Adrenal gland (tissue), 12 donors: ENCODE measurements around the gene INHBB. TPM values are rescaled to one million over a fixed set of nuclear protein-coding genes. Genes with fewer than 3 reads are reported as not detected.

Experiments
- DNase-seq, 7 donors: peaks; one replicate each; pipeline ENCODE4 v3.0.0-alpha.2; 2019 to 2020
- H3K27ac ChIP-seq, 5 donors: fragments of 200-600 bp; sonication (generic) in 4 of 5; 1 replicate in 3 of 5; 2 replicates in 2 of 5; pipeline versions ENCODE4 v1.5.1 to v1.8.0; 2016 to 2020; ENCODE audit warnings: mild to moderate bottlenecking in 1 of 5
- H3K27me3 ChIP-seq: fragments of 200-600 bp; 2 replicates; pipeline ENCODE4 v1.8.0; 2021
- H3K36me3 ChIP-seq, 2 donors: fragments of 200-600 bp; replicated peaks in 1 of 2; 1 replicate in 1 of 2; 2 replicates in 1 of 2; pipeline versions ENCODE4 v1.5.1 to v1.8.0; 2018 to 2022
- H3K4me1 ChIP-seq, 2 donors: fragments of 200-600 bp; replicated peaks in 1 of 2; 1 replicate in 1 of 2; 2 replicates in 1 of 2; pipeline versions ENCODE4 v1.5.1 to v1.8.0; 2018 to 2021
- H3K4me3 ChIP-seq, 4 donors: fragments of 200-600 bp; sonication (generic) in 3 of 4; one replicate each; pipeline ENCODE4 v1.5.1; 2016 to 2018
- H3K9me3 ChIP-seq, 3 donors: fragments of 200-600 bp; sonication (generic) in 1 of 3; replicated peaks in 1 of 3; 1 replicate in 2 of 3; 2 replicates in 1 of 3; pipeline versions ENCODE4 v1.5.1 to v1.8.0; 2016 to 2021
- CTCF ChIP-seq, 6 experiments: fragments of 450-650 bp in 4 of 6; fragments of 200-600 bp in 2 of 6; sonication (generic) in 1 of 6; IDR thresholded peaks; 1 replicate in 5 of 6; 2 replicates in 1 of 6; pipeline versions ENCODE4 v1.5.1 to v1.8.0; 2016 to 2021; ENCODE audit warnings: antibody characterized with exemption in 6 of 6, mild to moderate bottlenecking in 2 of 6, moderate library complexity in 1 of 6
- POLR2A ChIP-seq, 2 donors: fragments of 450-650 bp; IDR thresholded peaks; one replicate each; pipeline ENCODE4 v1.6.1; 2017; ENCODE audit warnings: antibody characterized with exemption in 2 of 2, mild to moderate bottlenecking in 2 of 2, moderate library complexity in 1 of 2
- WGBS, 4 donors: extraction: QIAGEN DNeasy Blood & Tissue Kit in 2 of 4; methylation state at CpG; one replicate each; pipeline versions ENCODE4 v1.1.5 to v1.1.7; 2013 to 2017; 5-methylcytosine and 5-hydroxymethylcytosine counted together
- intact Hi-C, 2 donors: fragments of 100-400 bp; cut with DNase I; formaldehyde crosslinking; loops; one replicate each; pipeline versions ENCODE4 v1.14.1 to v1.15.0; 2022 to 2023
- polyA plus RNA-seq, 3 donors: library from polyadenylated mRNA; stranded (reverse); fragments of 200-250 nt in 2 of 3; fragments of 350-450 nt in 1 of 3; fragmentation: Illumina TruSeq in 1 of 3; extraction: RNeasy Lipid Tissue Mini Kit (QIAGEN cat#74804) in 1 of 3; gene quantifications; one replicate each; pipeline ENCODE4 v1.2.3, GENCODE V29; 2013 to 2014
- total RNA-seq, 9 donors: library from RNA; depleted of rRNA in 4 of 9; stranded (reverse); fragments of >200 nt in 4 of 9; fragments of 120-200 nt in 1 of 9; fragmentation: NEBNext Ultra II Directional in 1 of 9; extraction: Animal tissue kit (Norgen Biotek cat#: 25700) in 1 of 9; gene quantifications; one replicate each; pipeline versions ENCODE4 v1.1.0 to v1.2.4, GENCODE V29; 2013 to 2023
- donor health status: healthy with polysubstance abuse.
- donor health status: Bipolar disorder and iron deficiency.
- donor health status: DM: yes; HTN: yes; CAD: no.
- donor health status: DM: no; HTN: no; CAD: no.
- donor health status: DM: no; HTN: no; CAD: no.
- donor health status: DM: yes; HTN: yes; CAD: no.

Gene INHBB
- total and polyA plus RNA-seq, 12 donors = 0.28 to 9.1 (median 6.8) TPM

- no peaks in the 10 kb centered on the region for H3K36me3 ChIP-seq
- DNase-seq = no peak
- H3K27ac ChIP-seq = no peak overlapping the region
- 56 to 63% (median 60%) methylated on average over 7 of the region's 7 CpGs for WGBS, 4 donors
- peaks cover 22 to 31% of the 10 kb centered on the region in 2 donors for H3K4me1 ChIP-seq
- no peak overlapping the region for H3K4me3 ChIP-seq
- H3K27me3 ChIP-seq = peaks cover 37% of the 10 kb centered on the region
- TF ChIP-seq POLR2A (IDR thresholded peaks at IDR 0.05) (no peak), CTCF (IDR thresholded peaks at IDR 0.05) (no peak)
- intact Hi-C loops = loop anchor here (2.0 to 10.0 kb wide), 4 partner anchors 90 to 339 kb away; no protein-coding TSS in a partner anchor
- no peaks in the 10 kb centered on the region for H3K9me3 ChIP-seq
These were observed 4.0 kb upstream of the INHBB start for GRCh38 chr2:120341977-120342376.

- no peak for DNase-seq
- Histone ChIP-seq H3K27me3 (peaks cover 40% of the 10 kb centered on the region), H3K9me3 (no peaks in the 10 kb centered on the region), H3K27ac (no peak overlapping the region), H3K4me1 (peaks cover 22 to 33% of the 10 kb centered on the region in 2 donors), H3K36me3 (no peaks in the 10 kb centered on the region), H3K4me3 (no peak overlapping the region)
- 47 to 65% (median 57%) methylated on average over 4 to 7 of the region's 7 CpGs for WGBS, 4 donors
- intact Hi-C loops = loop anchor here (2.0 to 10.0 kb wide), 4 partner anchors 90 to 338 kb away; no protein-coding TSS in a partner anchor
- TF ChIP-seq CTCF (IDR thresholded peaks at IDR 0.05) (no peak), POLR2A (IDR thresholded peaks at IDR 0.05) (no peak)
These were observed 3.5 kb upstream of the INHBB start for GRCh38 chr2:120342446-120342845.

- H3K4me3 ChIP-seq = no peak overlapping the region
- intact Hi-C loops = loop anchor here (2.0 to 10.0 kb wide), 4 partner anchors 89 to 338 kb away; no protein-coding TSS in a partner anchor
- TF ChIP-seq CTCF (IDR thresholded peaks at IDR 0.05) = no peak
- TF ChIP-seq POLR2A (IDR thresholded peaks at IDR 0.05) = no peak
- H3K36me3 ChIP-seq = no peaks in the 10 kb centered on the region
- H3K27me3 ChIP-seq = peaks cover 40% of the 10 kb centered on the region
- H3K9me3 ChIP-seq = no peaks in the 10 kb centered on the region
- 22 to 38% (median 24%) methylated on average over 3 to 5 of the region's 5 CpGs for WGBS, 4 donors
- peaks cover 22 to 33% of the 10 kb centered on the region in 2 donors for H3K4me1 ChIP-seq
- no peak overlapping the region for H3K27ac ChIP-seq
- DNase-seq = peak in 1 of 7 donors; percentile 19
These were observed 2.9 kb upstream of the INHBB start for GRCh38 chr2:120343100-120343432.

- peak overlapping the region in 1 of 5 donors; percentile 70 for H3K27ac ChIP-seq
- peaks cover 22 to 33% of the 10 kb centered on the region in 2 donors for H3K4me1 ChIP-seq
These were observed 2.4 kb upstream of the INHBB start for GRCh38 chr2:120343433-120344105.

More at GRCh38 chr2:120343433-120344105, 2.4 kb upstream of the INHBB start:
- Histone ChIP-seq H3K36me3 (no peaks in the 10 kb centered on the region), H3K9me3 (no peaks in the 10 kb centered on the region), H3K4me3 (peak overlapping the region in 1 of 4 donors; percentile 66), H3K27me3 (peaks cover 40% of the 10 kb centered on the region)
- intact Hi-C loops = loop anchor here (2.0 to 10.0 kb wide), 4 partner anchors 89 to 337 kb away; no protein-coding TSS in a partner anchor
- TF ChIP-seq CTCF (IDR thresholded peaks at IDR 0.05) = peak; percentile 69 to 91 (median 80)
- TF ChIP-seq POLR2A (IDR thresholded peaks at IDR 0.05) = no peak
- WGBS, 4 donors = 10 to 11% (median 10%) methylated on average over 21 to 43 of the region's 43 CpGs
- peak; percentile 79 to 89 (median 86) for DNase-seq
